Prostate gland (tissue), 2 donors: ENCODE results near the gene MXI1.

Experiments
- POLR2A ChIP-seq: fragments of 450-650 bp; IDR thresholded peaks from one replicate; pipeline ENCODE4 v1.6.1; 2016; ENCODE audit warnings: antibody characterized with exemption, mild to moderate bottlenecking
- POLR2AphosphoS5 ChIP-seq: sonication (generic); formaldehyde crosslinking; IDR thresholded peaks from one replicate; pipeline ENCODE4 v1.6.1; 2017; ENCODE audit warnings: antibody characterized with exemption
- TF ChIP-seq, protein P1 (sequence below), 4 experiments: fragments of 200-600 bp in 2 of 4; fragments of 450-650 bp in 2 of 4; sonication (generic) in 2 of 4; IDR thresholded peaks; 1 replicate in 3 of 4; 2 replicates in 1 of 4; pipeline ENCODE4 v1.5.1; 2016 to 2019; ENCODE audit warnings: antibody characterized with exemption in 4 of 4, mild to moderate bottlenecking in 2 of 4, moderate library complexity in 2 of 4

DNA sequence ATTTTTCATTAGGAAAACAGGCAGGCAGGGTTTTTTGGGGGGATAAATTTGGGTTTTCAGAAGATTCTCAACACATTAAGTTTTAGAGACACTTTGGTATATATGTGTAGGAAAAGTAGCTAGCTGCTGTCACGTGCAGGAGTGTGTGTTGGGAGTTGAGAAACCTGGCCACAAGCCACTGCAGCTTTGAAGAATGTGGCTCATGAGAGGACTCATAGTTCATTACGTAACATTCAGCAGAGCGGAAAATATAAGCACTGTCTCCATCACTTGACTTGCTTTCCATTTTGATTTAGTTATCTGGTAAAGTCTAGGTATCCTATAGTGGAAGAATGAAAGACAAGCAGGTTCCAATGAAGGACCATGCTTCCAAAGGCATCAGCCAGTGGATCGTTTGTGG, 66.1 kb downstream of the MXI1 start:
- TF ChIP-seq, protein P1, sequence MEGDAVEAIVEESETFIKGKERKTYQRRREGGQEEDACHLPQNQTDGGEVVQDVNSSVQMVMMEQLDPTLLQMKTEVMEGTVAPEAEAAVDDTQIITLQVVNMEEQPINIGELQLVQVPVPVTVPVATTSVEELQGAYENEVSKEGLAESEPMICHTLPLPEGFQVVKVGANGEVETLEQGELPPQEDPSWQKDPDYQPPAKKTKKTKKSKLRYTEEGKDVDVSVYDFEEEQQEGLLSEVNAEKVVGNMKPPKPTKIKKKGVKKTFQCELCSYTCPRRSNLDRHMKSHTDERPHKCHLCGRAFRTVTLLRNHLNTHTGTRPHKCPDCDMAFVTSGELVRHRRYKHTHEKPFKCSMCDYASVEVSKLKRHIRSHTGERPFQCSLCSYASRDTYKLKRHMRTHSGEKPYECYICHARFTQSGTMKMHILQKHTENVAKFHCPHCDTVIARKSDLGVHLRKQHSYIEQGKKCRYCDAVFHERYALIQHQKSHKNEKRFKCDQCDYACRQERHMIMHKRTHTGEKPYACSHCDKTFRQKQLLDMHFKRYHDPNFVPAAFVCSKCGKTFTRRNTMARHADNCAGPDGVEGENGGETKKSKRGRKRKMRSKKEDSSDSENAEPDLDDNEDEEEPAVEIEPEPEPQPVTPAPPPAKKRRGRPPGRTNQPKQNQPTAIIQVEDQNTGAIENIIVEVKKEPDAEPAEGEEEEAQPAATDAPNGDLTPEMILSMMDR (IDR thresholded peaks at IDR 0.05), result no peak
- TF ChIP-seq POLR2AphosphoS5, result no peak
- no peak for TF ChIP-seq POLR2A
